Calu3 (cell line): ENCODE results near the gene FBXO33. TPM values are rescaled to one million over a fixed set of nuclear protein-coding genes. Genes with fewer than 3 reads are reported as not detected.

Experiments
- BruUV-seq: library from RNA; stranded (reverse); fragments of 400-500 nt; replicated peaks from 2 replicates; lab custom pipeline; 2021; lab: Mats Ljungman, UMichigan
- CTCF ChIA-PET: fragments of 300-600 bp; sonication (Branson Sonifier 250); formaldehyde crosslinking; loops from one replicate; lab custom pipeline; 2022; ENCODE audit warnings: antibody characterized with exemption; lab: Charles Lee
- DNase-seq: peaks from one replicate; pipeline ENCODE4 v3.0.0; 2022
- H3K27ac Mint-ChIP-seq: one replicate; pipeline ENCODE4 v1.8.0; 2022; ENCODE audit warnings: mixed read lengths; ENCODE audit not compliant: unreplicated experiment
- H3K27me3 Mint-ChIP-seq: one replicate; pipeline ENCODE4 v1.8.0; 2022; ENCODE audit warnings: mixed read lengths; ENCODE audit not compliant: unreplicated experiment
- H3K36me3 Mint-ChIP-seq: one replicate; pipeline ENCODE4 v1.8.0; 2022; ENCODE audit warnings: mild to moderate bottlenecking, moderate library complexity, mixed read lengths; ENCODE audit not compliant: insufficient read depth, unreplicated experiment
- H3K4me1 Mint-ChIP-seq: one replicate; pipeline ENCODE4 v1.8.0; 2022; ENCODE audit warnings: mild to moderate bottlenecking, low read depth, mixed read lengths; ENCODE audit not compliant: unreplicated experiment
- H3K4me3 Mint-ChIP-seq: one replicate; pipeline ENCODE4 v1.8.0; 2022; ENCODE audit warnings: mild to moderate bottlenecking, low read depth, moderate library complexity, mixed read lengths; ENCODE audit not compliant: unreplicated experiment
- H3K9me3 Mint-ChIP-seq: one replicate; pipeline ENCODE4 v1.8.0; 2022; ENCODE audit warnings: low read depth, mixed read lengths; ENCODE audit not compliant: unreplicated experiment
- intact Hi-C: fragments of 100-400 bp; cut with micrococcal nuclease; formaldehyde crosslinking; loops from one replicate; pipeline ENCODE4 v1.10.0; 2022; ENCODE audit not compliant: unreplicated experiment
- total RNA-seq: library from RNA; stranded (reverse); gene quantifications from 2 replicates; pipeline ENCODE4 v1.2.3, GENCODE V29; 2022
- TF ChIP-seq, protein P1 (sequence below): fragments of 200-600 bp; IDR thresholded peaks from one replicate; pipeline ENCODE4 v1.8.0; 2022; ENCODE audit warnings: antibody characterized with exemption; ENCODE audit not compliant: unreplicated experiment

The FBXO33 gene
- total RNA-seq, 1 experiment from 2014 or later: 8.6 TPM

DNA sequence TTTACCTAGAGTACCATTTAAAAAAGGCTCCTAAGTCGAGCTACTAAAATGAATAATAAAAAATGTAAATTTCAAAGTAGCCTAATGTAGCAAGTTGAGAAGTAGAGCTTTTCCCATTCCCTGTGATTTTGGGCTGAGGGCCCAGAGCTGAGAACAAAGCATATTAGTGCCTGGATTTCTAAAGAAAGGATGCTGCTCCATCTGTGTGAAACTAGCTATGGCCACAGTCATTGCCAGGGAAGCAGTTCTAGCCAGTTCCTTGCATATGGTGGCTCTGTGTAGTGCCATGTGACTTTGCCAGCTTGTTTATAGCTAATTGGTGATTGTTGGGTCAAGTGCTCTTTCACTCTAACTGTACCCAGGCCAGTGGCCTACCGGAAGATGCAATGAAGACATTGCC is 20.4 kb upstream of the FBXO33 start:
- TF ChIP-seq, protein P1, sequence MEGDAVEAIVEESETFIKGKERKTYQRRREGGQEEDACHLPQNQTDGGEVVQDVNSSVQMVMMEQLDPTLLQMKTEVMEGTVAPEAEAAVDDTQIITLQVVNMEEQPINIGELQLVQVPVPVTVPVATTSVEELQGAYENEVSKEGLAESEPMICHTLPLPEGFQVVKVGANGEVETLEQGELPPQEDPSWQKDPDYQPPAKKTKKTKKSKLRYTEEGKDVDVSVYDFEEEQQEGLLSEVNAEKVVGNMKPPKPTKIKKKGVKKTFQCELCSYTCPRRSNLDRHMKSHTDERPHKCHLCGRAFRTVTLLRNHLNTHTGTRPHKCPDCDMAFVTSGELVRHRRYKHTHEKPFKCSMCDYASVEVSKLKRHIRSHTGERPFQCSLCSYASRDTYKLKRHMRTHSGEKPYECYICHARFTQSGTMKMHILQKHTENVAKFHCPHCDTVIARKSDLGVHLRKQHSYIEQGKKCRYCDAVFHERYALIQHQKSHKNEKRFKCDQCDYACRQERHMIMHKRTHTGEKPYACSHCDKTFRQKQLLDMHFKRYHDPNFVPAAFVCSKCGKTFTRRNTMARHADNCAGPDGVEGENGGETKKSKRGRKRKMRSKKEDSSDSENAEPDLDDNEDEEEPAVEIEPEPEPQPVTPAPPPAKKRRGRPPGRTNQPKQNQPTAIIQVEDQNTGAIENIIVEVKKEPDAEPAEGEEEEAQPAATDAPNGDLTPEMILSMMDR: no peak
- Mint-ChIP-seq H3K36me3 (no peaks in the 10 kb centered on the region), H3K9me3 (no peaks in the 10 kb centered on the region), H3K27ac (no peak overlapping the region), H3K4me1 (no peaks in the 10 kb centered on the region), H3K4me3 (no peak overlapping the region), H3K27me3 (no peaks in the 10 kb centered on the region)
- no peak for DNase-seq
- BruUV-seq: no TSS peak
- intact Hi-C loops: no loop called here
- CTCF ChIA-PET: no interaction called here

DNA sequence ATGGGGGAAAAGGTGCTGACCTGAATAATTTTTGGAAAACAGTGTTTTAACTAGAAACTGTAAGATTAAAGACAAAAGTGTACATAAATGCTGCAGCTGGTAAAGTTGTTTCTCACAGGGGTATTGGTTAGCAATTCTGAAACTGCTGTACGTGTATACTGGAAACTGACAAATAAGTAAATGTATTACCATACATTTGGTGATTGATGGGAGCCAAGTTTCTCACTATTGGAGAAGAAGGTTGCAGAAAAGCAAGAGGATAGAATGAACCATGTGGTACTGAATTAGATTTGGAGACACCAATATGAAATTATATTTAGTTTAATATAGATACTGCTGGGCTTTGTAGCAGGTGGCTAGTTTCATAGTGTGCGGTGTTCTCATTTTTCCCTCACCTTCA is 19.6 kb upstream of the FBXO33 start:
- DNase-seq: no peak
- intact Hi-C loops: no loop called here
- no peaks in the 10 kb centered on the region for H3K4me1 Mint-ChIP-seq
- no TSS peak for BruUV-seq
- CTCF ChIA-PET: no interaction called here
- no peaks in the 10 kb centered on the region for H3K9me3 Mint-ChIP-seq
- H3K27ac Mint-ChIP-seq: no peak overlapping the region
- TF ChIP-seq, protein P1: no peak
- no peaks in the 10 kb centered on the region for H3K36me3 Mint-ChIP-seq
- H3K4me3 Mint-ChIP-seq: no peak overlapping the region
- no peaks in the 10 kb centered on the region for H3K27me3 Mint-ChIP-seq

DNA sequence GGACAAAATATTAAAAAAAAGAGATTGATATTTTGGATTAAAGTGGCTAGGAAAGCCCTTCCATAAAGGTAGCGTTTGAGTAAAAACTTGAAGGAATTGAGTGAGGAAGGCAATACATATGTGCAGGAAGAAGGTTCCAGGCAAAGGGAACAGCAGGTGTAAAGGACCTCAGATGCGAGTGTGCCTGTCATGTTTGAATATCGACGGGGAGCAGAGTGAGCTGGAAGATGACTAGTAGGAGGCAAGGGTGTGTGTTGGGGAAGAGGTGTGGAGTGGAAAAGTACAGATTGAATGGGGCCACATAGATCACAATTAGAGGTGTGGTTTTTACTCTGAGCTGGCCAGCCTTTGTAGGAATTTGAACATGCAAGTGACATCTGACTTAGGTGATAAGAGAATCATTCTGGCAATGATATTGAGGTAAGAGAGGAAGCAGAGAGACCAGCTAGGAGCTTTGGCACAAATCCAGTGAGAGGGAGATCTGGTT is 15.0 kb upstream of the FBXO33 start:
- Mint-ChIP-seq H3K27ac (no peak overlapping the region), H3K27me3 (no peaks in the 10 kb centered on the region), H3K4me3 (no peak overlapping the region), H3K36me3 (no peaks in the 10 kb centered on the region), H3K4me1 (no peaks in the 10 kb centered on the region), H3K9me3 (no peaks in the 10 kb centered on the region)
- no TSS peak for BruUV-seq
- intact Hi-C loops: no loop called here
- no peak for DNase-seq
- TF ChIP-seq, protein P1: no peak
- CTCF ChIA-PET: no interaction called here

DNA sequence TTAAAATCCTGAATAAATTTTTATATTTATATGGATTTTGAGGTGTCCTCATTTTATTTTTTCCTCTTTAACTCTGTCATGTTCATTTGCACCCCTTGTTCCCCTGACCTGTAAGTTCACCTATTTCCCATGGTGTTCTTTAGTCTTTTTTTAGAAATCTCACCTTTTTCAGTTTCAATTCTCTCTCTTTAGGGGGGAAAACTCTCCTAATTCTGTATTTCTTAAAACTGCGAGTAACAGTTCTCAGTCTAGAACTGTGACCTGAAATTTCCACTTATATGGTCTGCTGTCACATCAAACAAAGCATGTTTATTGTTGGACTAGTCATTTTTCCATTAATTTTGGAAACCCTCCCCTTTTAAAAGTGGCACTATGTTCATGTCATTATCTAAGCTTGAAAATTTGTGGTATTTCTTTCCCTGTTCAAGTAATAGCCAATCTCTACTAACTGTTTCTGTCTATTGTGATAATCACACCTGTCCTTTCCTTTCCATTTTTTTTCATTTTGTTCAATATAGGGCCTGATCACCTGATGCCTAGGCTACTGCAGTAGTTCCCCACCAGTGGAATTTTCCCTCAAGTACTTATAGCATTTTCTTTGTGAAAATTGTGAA is 14.0 kb upstream of the FBXO33 start:
- CTCF ChIA-PET: no interaction called here
- H3K4me1 Mint-ChIP-seq: no peaks in the 10 kb centered on the region
- intact Hi-C loops: no loop called here
- no peak overlapping the region for H3K27ac Mint-ChIP-seq
- H3K36me3 Mint-ChIP-seq: no peaks in the 10 kb centered on the region
- no TSS peak for BruUV-seq
- TF ChIP-seq, protein P1: no peak
- no peak overlapping the region for H3K4me3 Mint-ChIP-seq
- H3K27me3 Mint-ChIP-seq: no peaks in the 10 kb centered on the region
- no peaks in the 10 kb centered on the region for H3K9me3 Mint-ChIP-seq
- no peak for DNase-seq
